ENCODE data around the gene SEL1L3. TPM values are rescaled to one million over a fixed set of nuclear protein-coding genes. Genes with fewer than 3 reads are reported as not detected.

The SEL1L3 gene
- total RNA-seq, 6 experiments from 2014 or later, result 5.0 to 33.6 (median 13.3) TPM

GRCh38 chr4:25743971-25744370, 118.8 kb downstream of the SEL1L3 start:
- WGBS (ENCODE audit: insufficient coverage, low coverage, low lambda C conversion rate, missing lambda C conversion rate), result 69% methylated on average over 2 of the region's 3 CpGs
- ATAC-seq (no peak), DNase-seq (no peak)
- TF ChIP-seq POLR2A (IDR thresholded peaks at IDR 0.05) (no peak), CTCF (IDR thresholded peaks at IDR 0.05) (no peak)
- Histone ChIP-seq H3K4me3 (no peak overlapping the region), H3K27me3 (no peaks in the 10 kb centered on the region), H3K27ac (no peak overlapping the region), H3K4me1 (no peaks in the 10 kb centered on the region), H3K9me3 (no peaks in the 10 kb centered on the region), H3K36me3 (no peaks in the 10 kb centered on the region)
- intact Hi-C loops (cut with DNase I), result no loop called here

GRCh38 chr4:25729564-25729963, 133.2 kb downstream of the SEL1L3 start:
- Histone ChIP-seq H3K4me1 (no peaks in the 10 kb centered on the region), H3K9me3 (no peaks in the 10 kb centered on the region), H3K36me3 (no peaks in the 10 kb centered on the region), H3K4me3 (no peak overlapping the region), H3K27ac (no peak overlapping the region), H3K27me3 (no peaks in the 10 kb centered on the region)
- 55% methylated on average over 5 of the region's 9 CpGs for WGBS (ENCODE audit: insufficient coverage, low coverage, low lambda C conversion rate, missing lambda C conversion rate)
- intact Hi-C loops (cut with DNase I), result no loop called here
- no peak for TF ChIP-seq POLR2A (IDR thresholded peaks at IDR 0.05)
- ATAC-seq (no peak), DNase-seq (no peak)

- TF ChIP-seq POLR2A (IDR thresholded peaks at IDR 0.05), result no peak
- TF ChIP-seq CTCF (IDR thresholded peaks at IDR 0.05), result no peak
- no peak for ATAC-seq
- Histone ChIP-seq H3K36me3 (no peaks in the 10 kb centered on the region), H3K27me3 (no peaks in the 10 kb centered on the region), H3K9me3 (no peaks in the 10 kb centered on the region), H3K4me3 (no peak overlapping the region), H3K27ac (no peak overlapping the region), H3K4me1 (no peaks in the 10 kb centered on the region)
- intact Hi-C loops (cut with DNase I), result no loop called here
- WGBS (ENCODE audit: insufficient coverage, low coverage, low lambda C conversion rate, missing lambda C conversion rate), result 48% methylated on average over 3 of the region's 3 CpGs
- DNase-seq, result no peak
Observed at GRCh38 chr4:25728886-25729285, 133.9 kb downstream of the SEL1L3 start.

- H3K4me1 ChIP-seq, result no peaks in the 10 kb centered on the region
- H3K27me3 ChIP-seq, result no peaks in the 10 kb centered on the region
- 75% methylated on average over 8 of the region's 9 CpGs for WGBS (ENCODE audit: insufficient coverage, low coverage, low lambda C conversion rate, missing lambda C conversion rate)
- no peaks in the 10 kb centered on the region for H3K9me3 ChIP-seq
- intact Hi-C loops (cut with DNase I), result no loop called here
- no peak overlapping the region for H3K4me3 ChIP-seq
- no peak overlapping the region for H3K27ac ChIP-seq
- H3K36me3 ChIP-seq, result no peaks in the 10 kb centered on the region
- no peak for DNase-seq
- ATAC-seq, result no peak
- TF ChIP-seq POLR2A (IDR thresholded peaks at IDR 0.05), result no peak
- no peak for TF ChIP-seq CTCF (IDR thresholded peaks at IDR 0.05)
Observed at GRCh38 chr4:25727711-25728493, 134.9 kb downstream of the SEL1L3 start.

GRCh38 chr4:25725870-25726269, 136.9 kb downstream of the SEL1L3 start:
- H3K4me1 ChIP-seq, result no peaks in the 10 kb centered on the region
- no peak overlapping the region for H3K27ac ChIP-seq
- no peaks in the 10 kb centered on the region for H3K9me3 ChIP-seq
- no peak for DNase-seq
- intact Hi-C loops (cut with DNase I), result no loop called here
- H3K4me3 ChIP-seq, result no peak overlapping the region
- no peaks in the 10 kb centered on the region for H3K36me3 ChIP-seq
- H3K27me3 ChIP-seq, result no peaks in the 10 kb centered on the region
- TF ChIP-seq POLR2A (IDR thresholded peaks at IDR 0.05) (no peak), CTCF (IDR thresholded peaks at IDR 0.05) (no peak)
- ATAC-seq, result no peak
- WGBS (ENCODE audit: insufficient coverage, low coverage, low lambda C conversion rate, missing lambda C conversion rate), result 53% methylated on average over 6 of the region's 7 CpGs
